Vagina (tissue), 2 donors: ENCODE measurements around the gene STK39. TPM values are rescaled to one million over a fixed set of nuclear protein-coding genes. Genes with fewer than 3 reads are reported as not detected.

ENCODE experiments used
- DNase-seq, 2 donors: peaks; one replicate each; pipeline ENCODE4 v3.0.0-alpha.2; 2017; ENCODE audit errors: extremely low spot score in 2 of 2
- H3K27ac ChIP-seq: fragments of 200-600 bp; sonication (generic); one replicate; pipeline ENCODE4 v1.5.1; 2019
- H3K27me3 ChIP-seq: fragments of 200-600 bp; sonication (generic); one replicate; pipeline ENCODE4 v1.5.1; 2019
- H3K36me3 ChIP-seq, 2 donors: fragments of 200-600 bp; sonication (generic); one replicate each; pipeline ENCODE4 v1.5.1; 2017 to 2019
- H3K4me1 ChIP-seq: fragments of 200-600 bp; sonication (generic); one replicate; pipeline ENCODE4 v1.5.1; 2019
- H3K4me3 ChIP-seq, 2 donors: fragments of 200-600 bp; sonication (generic); 1 replicate in 1 of 2; 2 replicates in 1 of 2; pipeline ENCODE4 v1.5.1; 2016 to 2019
- H3K9me3 ChIP-seq: fragments of 200-600 bp; sonication (generic); one replicate; pipeline ENCODE4 v1.5.1; 2019
- POLR2A ChIP-seq, 2 donors: fragments of 450-650 bp; IDR thresholded peaks; one replicate each; pipeline ENCODE4 v1.6.1; 2017; ENCODE audit warnings: antibody characterized with exemption in 2 of 2, mild to moderate bottlenecking in 2 of 2, moderate library complexity in 2 of 2
- POLR2AphosphoS5 ChIP-seq, 2 donors: sonication (generic); formaldehyde crosslinking; IDR thresholded peaks; one replicate each; pipeline ENCODE4 v1.9.0; 2017; ENCODE audit warnings: antibody characterized with exemption in 2 of 2, mild to moderate bottlenecking in 2 of 2, low read depth in 1 of 2; ENCODE audit not compliant: insufficient read depth in 1 of 2
- intact Hi-C: fragments of 100-400 bp; cut with DNase I; formaldehyde crosslinking; loops from one replicate; pipeline ENCODE4 v1.15.1; 2023
- total RNA-seq: library from RNA; depleted of rRNA; stranded (reverse); fragments of >200 nt; gene quantifications from one replicate; pipeline ENCODE4 v1.2.3, GENCODE V29; 2016
- TF ChIP-seq, protein P1 (sequence below), 3 experiments: fragments of 450-650 bp in 2 of 3; fragments of 200-600 bp in 1 of 3; sonication (generic) in 1 of 3; IDR thresholded peaks; one replicate each; pipeline ENCODE4 v1.5.1; 2017 to 2019; ENCODE audit warnings: antibody characterized with exemption in 3 of 3, mild to moderate bottlenecking in 2 of 3, moderate library complexity in 2 of 3

The STK39 gene
- total RNA-seq, 1 donor from 2014 or later: 15.5 TPM

DNA sequence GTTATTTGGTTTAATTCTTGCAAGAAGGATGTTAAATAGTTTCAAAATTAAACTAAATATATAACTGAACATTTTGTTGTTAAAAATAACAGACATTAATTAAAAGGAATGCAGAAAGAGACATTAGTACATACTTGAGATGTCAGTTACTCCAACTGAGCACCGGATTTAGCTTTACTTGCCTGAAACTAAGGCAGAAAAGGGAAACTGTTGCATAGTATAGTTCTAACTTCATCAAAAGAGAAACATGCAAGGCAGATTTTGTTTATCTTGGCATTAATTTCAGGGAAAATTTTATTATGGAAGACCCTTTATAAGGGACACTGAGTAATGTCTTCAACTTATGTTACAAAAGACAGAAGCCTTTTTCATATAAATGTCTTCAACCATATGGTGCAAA is 218.3 kb downstream of the STK39 start:
- no peaks in the 10 kb centered on the region for H3K9me3 ChIP-seq
- no peak overlapping the region for H3K27ac ChIP-seq
- H3K27me3 ChIP-seq: no peaks in the 10 kb centered on the region
- no peak for DNase-seq
- TF ChIP-seq, protein P1, sequence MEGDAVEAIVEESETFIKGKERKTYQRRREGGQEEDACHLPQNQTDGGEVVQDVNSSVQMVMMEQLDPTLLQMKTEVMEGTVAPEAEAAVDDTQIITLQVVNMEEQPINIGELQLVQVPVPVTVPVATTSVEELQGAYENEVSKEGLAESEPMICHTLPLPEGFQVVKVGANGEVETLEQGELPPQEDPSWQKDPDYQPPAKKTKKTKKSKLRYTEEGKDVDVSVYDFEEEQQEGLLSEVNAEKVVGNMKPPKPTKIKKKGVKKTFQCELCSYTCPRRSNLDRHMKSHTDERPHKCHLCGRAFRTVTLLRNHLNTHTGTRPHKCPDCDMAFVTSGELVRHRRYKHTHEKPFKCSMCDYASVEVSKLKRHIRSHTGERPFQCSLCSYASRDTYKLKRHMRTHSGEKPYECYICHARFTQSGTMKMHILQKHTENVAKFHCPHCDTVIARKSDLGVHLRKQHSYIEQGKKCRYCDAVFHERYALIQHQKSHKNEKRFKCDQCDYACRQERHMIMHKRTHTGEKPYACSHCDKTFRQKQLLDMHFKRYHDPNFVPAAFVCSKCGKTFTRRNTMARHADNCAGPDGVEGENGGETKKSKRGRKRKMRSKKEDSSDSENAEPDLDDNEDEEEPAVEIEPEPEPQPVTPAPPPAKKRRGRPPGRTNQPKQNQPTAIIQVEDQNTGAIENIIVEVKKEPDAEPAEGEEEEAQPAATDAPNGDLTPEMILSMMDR (IDR thresholded peaks at IDR 0.05): no peak
- no peak for TF ChIP-seq POLR2A (IDR thresholded peaks at IDR 0.05)
- no peak for TF ChIP-seq POLR2AphosphoS5 (IDR thresholded peaks at IDR 0.05; ENCODE audit: insufficient read depth in 1 of 2, low read depth in 1 of 2)
- no peak overlapping the region for H3K4me3 ChIP-seq
- intact Hi-C loops: no loop called here
- H3K36me3 ChIP-seq: no peaks in the 10 kb centered on the region
- peaks cover 10% of the 10 kb centered on the region for H3K4me1 ChIP-seq

DNA sequence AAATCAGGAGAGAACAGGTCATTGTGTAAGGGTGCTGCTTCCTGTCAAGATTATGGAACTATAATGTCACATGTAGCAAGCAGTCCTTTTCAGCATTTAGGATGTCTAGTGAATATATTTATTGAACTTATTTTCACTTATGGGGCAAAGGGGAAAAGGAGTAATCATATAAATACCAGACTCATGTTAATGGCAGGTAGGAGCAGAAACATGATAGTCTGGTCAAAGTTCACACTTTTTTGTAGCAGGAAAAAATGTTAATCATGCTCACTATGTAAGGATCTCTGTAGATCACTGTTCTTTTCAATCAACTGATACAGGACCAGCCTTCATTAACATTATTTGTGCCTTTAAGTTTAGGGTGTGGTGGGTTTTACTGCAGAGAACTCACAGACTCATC is 219.0 kb downstream of the STK39 start:
- TF ChIP-seq POLR2AphosphoS5 (IDR thresholded peaks at IDR 0.05; ENCODE audit: insufficient read depth in 1 of 2, low read depth in 1 of 2) (no peak), POLR2A (IDR thresholded peaks at IDR 0.05) (no peak)
- TF ChIP-seq, protein P1 (IDR thresholded peaks at IDR 0.05): no peak
- H3K27me3 ChIP-seq: no peaks in the 10 kb centered on the region
- H3K4me1 ChIP-seq: peaks cover 10% of the 10 kb centered on the region
- no peaks in the 10 kb centered on the region for H3K36me3 ChIP-seq
- no peak overlapping the region for H3K4me3 ChIP-seq
- no peak overlapping the region for H3K27ac ChIP-seq
- no peaks in the 10 kb centered on the region for H3K9me3 ChIP-seq
- intact Hi-C loops: no loop called here
- no peak for DNase-seq

DNA sequence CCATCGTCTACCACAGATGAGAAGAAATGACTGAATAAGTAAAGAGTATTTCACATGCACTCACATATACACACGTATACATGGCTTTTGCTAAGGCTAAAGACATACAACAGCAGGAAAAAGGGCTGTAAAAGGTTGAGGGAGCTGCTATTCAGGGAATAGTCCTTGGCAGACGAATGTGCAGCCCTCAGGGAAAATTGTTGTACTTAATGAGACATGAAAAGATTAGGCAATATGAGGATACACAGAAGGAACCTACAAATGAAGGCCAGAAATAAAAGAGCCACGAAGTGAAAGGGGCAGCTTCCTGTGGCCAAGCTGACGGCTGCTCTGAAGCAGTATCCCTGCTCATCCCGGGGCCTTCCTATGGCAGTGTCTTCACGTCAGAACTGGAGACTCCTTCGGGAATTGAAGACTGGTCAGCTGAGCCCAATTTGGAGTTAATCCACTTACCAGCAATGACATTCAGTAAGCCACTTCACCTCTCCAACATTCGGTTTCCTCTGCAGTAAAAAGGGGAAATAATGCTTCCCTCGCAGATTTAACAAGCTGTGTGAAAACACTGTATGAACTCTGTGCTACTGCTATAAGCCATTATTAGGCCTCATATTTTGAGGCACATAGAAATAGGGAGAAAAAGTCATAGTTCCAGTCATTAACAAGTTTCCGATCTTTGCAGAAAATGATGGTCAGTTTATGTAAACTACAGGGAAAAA is 221.8 kb downstream of the STK39 start:
- H3K4me1 ChIP-seq: no peaks in the 10 kb centered on the region

DNA sequence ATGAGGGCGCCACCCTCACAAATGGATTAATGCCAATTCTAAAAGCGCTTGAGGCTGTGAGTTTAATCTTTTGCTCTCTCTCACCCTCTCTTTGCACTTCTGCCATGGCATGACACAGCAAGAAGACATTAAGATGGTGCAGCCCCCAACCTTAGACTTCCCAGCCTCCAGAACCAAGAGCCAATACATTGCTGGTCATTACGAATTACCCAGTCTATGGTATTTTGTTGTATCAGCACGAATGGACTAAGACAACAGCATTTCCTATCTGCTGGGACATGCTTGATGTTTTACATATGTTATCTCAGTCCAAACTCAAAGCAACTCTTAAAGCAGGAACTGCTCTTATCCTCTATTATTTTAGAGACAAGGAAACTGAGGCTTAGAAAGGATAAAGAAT is 222.9 kb downstream of the STK39 start:
- Histone ChIP-seq H3K36me3 (no peaks in the 10 kb centered on the region), H3K9me3 (no peaks in the 10 kb centered on the region), H3K4me1 (no peaks in the 10 kb centered on the region), H3K4me3 (no peak overlapping the region), H3K27ac (no peak overlapping the region), H3K27me3 (no peaks in the 10 kb centered on the region)
- TF ChIP-seq, protein P1 (IDR thresholded peaks at IDR 0.05): no peak
- no peak for TF ChIP-seq POLR2A (IDR thresholded peaks at IDR 0.05)
- TF ChIP-seq POLR2AphosphoS5 (IDR thresholded peaks at IDR 0.05; ENCODE audit: insufficient read depth in 1 of 2, low read depth in 1 of 2): no peak
- no peak for DNase-seq
- intact Hi-C loops: no loop called here

More for the DNA sequence above, 221.8 kb downstream of the STK39 start:
- intact Hi-C loops: no loop called here
- Histone ChIP-seq H3K27ac (no peak overlapping the region), H3K9me3 (no peaks in the 10 kb centered on the region), H3K4me3 (no peak overlapping the region), H3K27me3 (no peaks in the 10 kb centered on the region), H3K36me3 (no peaks in the 10 kb centered on the region)
- DNase-seq: no peak
- no peak for TF ChIP-seq POLR2A (IDR thresholded peaks at IDR 0.05)
- TF ChIP-seq, protein P1 (IDR thresholded peaks at IDR 0.05): no peak

DNA sequence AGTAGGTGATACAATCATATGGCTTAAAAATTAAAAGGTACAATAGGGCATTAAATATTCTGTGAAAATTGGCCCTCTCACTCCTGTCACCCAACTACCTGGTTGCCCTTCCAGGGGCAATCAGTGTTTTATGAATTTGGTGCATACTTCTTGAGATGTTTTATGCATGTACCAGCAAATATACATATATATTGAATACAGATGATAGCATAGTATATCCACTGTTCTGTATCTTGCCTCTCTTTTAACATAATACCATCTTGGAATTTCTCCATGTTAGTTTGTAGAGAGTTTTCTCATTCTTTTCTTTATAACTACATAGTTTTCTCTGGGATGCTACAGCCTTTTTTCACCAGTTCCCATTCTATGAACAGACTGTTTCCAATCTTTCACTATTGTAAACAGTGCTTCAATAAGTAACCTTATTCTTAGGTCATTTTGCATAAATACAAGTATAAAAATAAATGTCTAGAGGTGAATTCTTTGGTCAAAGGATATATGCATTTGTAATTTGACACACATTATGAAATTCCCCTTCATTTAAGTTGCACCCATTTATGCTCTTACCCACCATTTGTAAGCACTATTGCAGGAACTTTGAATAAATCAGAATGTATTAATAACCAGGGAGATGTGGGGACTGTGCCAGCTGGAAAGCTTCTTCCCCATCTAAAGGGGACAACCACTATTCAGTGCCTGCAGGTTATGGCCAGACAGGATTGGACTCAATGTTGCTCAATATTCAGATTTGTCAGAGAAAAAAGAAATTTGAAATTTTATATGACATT is 225.4 kb downstream of the STK39 start:
- no peaks in the 10 kb centered on the region for H3K27me3 ChIP-seq
- no peaks in the 10 kb centered on the region for H3K9me3 ChIP-seq
- H3K4me1 ChIP-seq: no peaks in the 10 kb centered on the region
- DNase-seq: no peak
- intact Hi-C loops: no loop called here
- no peaks in the 10 kb centered on the region for H3K36me3 ChIP-seq
- no peak for TF ChIP-seq POLR2A (IDR thresholded peaks at IDR 0.05)
- no peak for TF ChIP-seq POLR2AphosphoS5 (IDR thresholded peaks at IDR 0.05; ENCODE audit: insufficient read depth in 1 of 2, low read depth in 1 of 2)
- TF ChIP-seq, protein P1 (IDR thresholded peaks at IDR 0.05): no peak
- no peak overlapping the region for H3K4me3 ChIP-seq
- no peak overlapping the region for H3K27ac ChIP-seq
